ENCODE results near the gene BTG1. TPM values are rescaled to one million over a fixed set of nuclear protein-coding genes. Genes with fewer than 3 reads are reported as not detected.
A peak's percentile ranks its signal among the peaks of the same experiment; 100 is the strongest.

BTG1 gene
- total RNA-seq, 1 experiment from 2014 or later = 72.4 TPM

DNA sequence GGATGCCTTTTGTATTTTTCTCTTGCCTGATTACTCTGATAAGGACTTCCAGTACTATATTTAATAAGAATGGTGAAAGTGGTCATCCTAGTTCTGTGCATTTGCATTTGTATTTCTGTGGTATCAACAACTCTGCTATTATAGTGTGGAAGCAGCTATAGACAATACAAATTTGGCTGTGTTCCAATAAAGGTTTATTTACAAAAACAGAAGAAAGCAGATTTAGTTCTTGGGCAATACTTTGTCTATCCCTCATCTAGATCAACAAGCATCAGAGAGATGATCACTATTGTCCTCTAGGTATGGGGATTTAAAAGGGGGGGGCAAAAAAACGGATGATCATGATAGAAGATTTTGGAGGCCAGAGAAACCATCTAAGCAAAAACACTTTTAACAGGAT lies 19.1 kb upstream of the BTG1 start:
- H3K4me3 ChIP-seq = no peak overlapping the region
- peaks cover 25% of the 10 kb centered on the region for H3K4me1 ChIP-seq (replicated peaks; ENCODE audit: insufficient read depth)
- POLR2A ChIA-PET (ENCODE audit: unreplicated experiment) = no interaction called here
- CTCF ChIA-PET = no interaction called here
- no peak overlapping the region for H3K4me2 ChIP-seq
- no peak overlapping the region for H2AFZ ChIP-seq
- H3K9me2 ChIP-seq (ENCODE audit: insufficient read depth) = no peaks in the 10 kb centered on the region
- H3K79me2 ChIP-seq (ENCODE audit: low read depth) = no peaks in the 10 kb centered on the region
- BruUV-seq (replicated peaks) = no TSS peak
- no peaks in the 10 kb centered on the region for H3K27me3 ChIP-seq (ENCODE audit: insufficient read depth, low read depth)
- H3K9me3 ChIP-seq (ENCODE audit: insufficient read depth, low read depth) = no peaks in the 10 kb centered on the region
- H3F3A ChIP-seq (ENCODE audit: insufficient read depth, low read depth) = peaks cover 21% of the 10 kb centered on the region; the same call in 1 of the 2 replicates
- no peak for TF ChIP-seq EZH2 (IDR thresholded peaks at IDR 0.05; ENCODE audit: low read depth)
- TF ChIP-seq, protein P1, sequence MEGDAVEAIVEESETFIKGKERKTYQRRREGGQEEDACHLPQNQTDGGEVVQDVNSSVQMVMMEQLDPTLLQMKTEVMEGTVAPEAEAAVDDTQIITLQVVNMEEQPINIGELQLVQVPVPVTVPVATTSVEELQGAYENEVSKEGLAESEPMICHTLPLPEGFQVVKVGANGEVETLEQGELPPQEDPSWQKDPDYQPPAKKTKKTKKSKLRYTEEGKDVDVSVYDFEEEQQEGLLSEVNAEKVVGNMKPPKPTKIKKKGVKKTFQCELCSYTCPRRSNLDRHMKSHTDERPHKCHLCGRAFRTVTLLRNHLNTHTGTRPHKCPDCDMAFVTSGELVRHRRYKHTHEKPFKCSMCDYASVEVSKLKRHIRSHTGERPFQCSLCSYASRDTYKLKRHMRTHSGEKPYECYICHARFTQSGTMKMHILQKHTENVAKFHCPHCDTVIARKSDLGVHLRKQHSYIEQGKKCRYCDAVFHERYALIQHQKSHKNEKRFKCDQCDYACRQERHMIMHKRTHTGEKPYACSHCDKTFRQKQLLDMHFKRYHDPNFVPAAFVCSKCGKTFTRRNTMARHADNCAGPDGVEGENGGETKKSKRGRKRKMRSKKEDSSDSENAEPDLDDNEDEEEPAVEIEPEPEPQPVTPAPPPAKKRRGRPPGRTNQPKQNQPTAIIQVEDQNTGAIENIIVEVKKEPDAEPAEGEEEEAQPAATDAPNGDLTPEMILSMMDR (conservative IDR thresholded peaks at IDR 0.05) = no peak
- no peak overlapping the region for H3K27ac ChIP-seq
- no peaks in the 10 kb centered on the region for H4K20me1 ChIP-seq (ENCODE audit: insufficient read depth)
- no peaks in the 10 kb centered on the region for H3K36me3 ChIP-seq (ENCODE audit: low read depth)
- no peak for DNase-seq
- intact Hi-C loops (cut with micrococcal nuclease; ENCODE audit: unreplicated experiment) = no loop called here

GRCh38 chr12:92162079-92162478 lies 16.4 kb upstream of the BTG1 start:
- TF ChIP-seq, protein P1 (conservative IDR thresholded peaks at IDR 0.05) = no peak
- no peak for TF ChIP-seq EZH2 (IDR thresholded peaks at IDR 0.05; ENCODE audit: low read depth)
- ChIA-PET POLR2A (ENCODE audit: unreplicated experiment) (interaction anchor here (2.1 kb wide), 1 partner anchor 16 kb away, joined by 6 read pairs; the partner anchor contains the start of gene BTG1), CTCF (interaction anchor here (0.6 kb wide), 1 partner anchor 407 kb away, joined by 3 read pairs; no protein-coding TSS in a partner anchor)
- Histone ChIP-seq H3K27ac (peak overlapping the region; percentile 89; the same call in 1 of the 2 replicates), H3K36me3 (ENCODE audit: low read depth) (no peaks in the 10 kb centered on the region), H3F3A (ENCODE audit: insufficient read depth, low read depth) (peaks cover 21% of the 10 kb centered on the region; the same call in 1 of the 2 replicates), H3K9me3 (ENCODE audit: insufficient read depth, low read depth) (no peaks in the 10 kb centered on the region; the same call in 1 of the 2 replicates), H3K4me3 (no peak overlapping the region), H3K4me1 (replicated peaks; ENCODE audit: insufficient read depth) (peaks cover 25% of the 10 kb centered on the region), H3K79me2 (ENCODE audit: low read depth) (no peaks in the 10 kb centered on the region), H3K9me2 (ENCODE audit: insufficient read depth) (no peaks in the 10 kb centered on the region), H2AFZ (no peak overlapping the region), H3K4me2 (no peak overlapping the region), H3K27me3 (ENCODE audit: insufficient read depth, low read depth) (no peaks in the 10 kb centered on the region), H4K20me1 (ENCODE audit: insufficient read depth) (no peaks in the 10 kb centered on the region)
- intact Hi-C loops (cut with micrococcal nuclease; ENCODE audit: unreplicated experiment) = no loop called here
- DNase-seq = no peak
- BruUV-seq (replicated peaks) = no TSS peak

DNA sequence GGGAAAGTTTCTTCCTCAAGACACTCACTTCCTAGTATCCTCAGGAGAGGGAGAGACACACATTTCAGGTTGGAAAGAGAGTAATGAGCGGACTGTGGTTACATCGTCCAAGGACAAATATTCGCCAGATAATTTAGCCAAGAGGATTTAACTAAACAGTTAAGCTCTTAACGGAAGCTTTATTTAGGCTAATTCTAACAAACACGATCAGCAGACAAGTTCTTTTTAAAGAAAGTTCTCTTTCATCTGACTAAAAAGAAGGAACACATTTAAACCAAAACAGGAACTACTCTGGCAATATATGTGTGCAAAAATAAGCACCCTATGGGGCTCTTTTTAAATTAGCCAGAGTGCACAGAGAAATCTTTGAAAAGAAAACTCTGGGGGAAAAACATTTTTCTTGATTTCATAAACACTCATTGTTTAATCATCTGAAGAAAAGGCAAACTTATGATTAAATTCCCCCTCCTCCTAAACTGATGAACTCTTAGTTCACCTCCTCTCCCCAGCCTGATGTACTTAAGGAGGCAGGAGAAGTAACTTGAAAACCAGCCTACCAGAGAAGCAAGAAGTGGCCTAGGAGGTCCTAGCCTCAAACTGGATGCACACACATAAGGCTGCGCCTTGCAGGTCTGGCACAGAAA lies 13.3 kb upstream of the BTG1 start:
- H3K4me3 ChIP-seq = no peak overlapping the region
- H2AFZ ChIP-seq = no peak overlapping the region
- intact Hi-C loops (cut with micrococcal nuclease; ENCODE audit: unreplicated experiment) = no loop called here
- peaks cover 21% of the 10 kb centered on the region; the same call in 1 of the 2 replicates for H3F3A ChIP-seq (ENCODE audit: insufficient read depth, low read depth)
- H3K9me3 ChIP-seq (ENCODE audit: insufficient read depth, low read depth) = no peaks in the 10 kb centered on the region; the same call in 1 of the 2 replicates
- TF ChIP-seq EZH2 (IDR thresholded peaks at IDR 0.05; ENCODE audit: low read depth) = no peak
- TF ChIP-seq, protein P1 (conservative IDR thresholded peaks at IDR 0.05) = no peak
- H3K27ac ChIP-seq = no peak overlapping the region
- ChIA-PET CTCF (no interaction called here), POLR2A (ENCODE audit: unreplicated experiment) (no interaction called here)
- H3K36me3 ChIP-seq (ENCODE audit: low read depth) = no peaks in the 10 kb centered on the region
- no peaks in the 10 kb centered on the region for H3K27me3 ChIP-seq (ENCODE audit: insufficient read depth, low read depth)
- no peaks in the 10 kb centered on the region for H3K9me2 ChIP-seq (ENCODE audit: insufficient read depth)
- H3K4me1 ChIP-seq (replicated peaks; ENCODE audit: insufficient read depth) = peaks cover 25% of the 10 kb centered on the region
- no peaks in the 10 kb centered on the region for H3K79me2 ChIP-seq (ENCODE audit: low read depth)
- DNase-seq = no peak
- no peaks in the 10 kb centered on the region for H4K20me1 ChIP-seq (ENCODE audit: insufficient read depth)
- H3K4me2 ChIP-seq = no peak overlapping the region
- BruUV-seq (replicated peaks) = no TSS peak

Data from PC-9 (cell line).